Duodenal mucosa (tissue), 2 donors: ENCODE data around the gene RIMBP2.
"Not testable (repeated sequence)": the region's sequence is repeated elsewhere in the genome, so short reads cannot be mapped to it uniquely, and the experiment has no call there.

Experiments
- H3K27ac ChIP-seq: one replicate; pipeline ENCODE4 v1.7.0; 2013; ENCODE audit warnings: low read depth, low read length
- H3K27me3 ChIP-seq, 2 donors: one replicate each; pipeline ENCODE4 v1.7.0; 2013; ENCODE audit warnings: low read length in 2 of 2, control low read depth in 1 of 2; ENCODE audit not compliant: insufficient read depth in 2 of 2, control insufficient read depth in 1 of 2
- H3K36me3 ChIP-seq, 2 donors: one replicate each; pipeline ENCODE4 v1.7.0; 2013; ENCODE audit warnings: low read length in 2 of 2, control low read depth in 1 of 2; ENCODE audit not compliant: insufficient read depth in 2 of 2, control insufficient read depth in 1 of 2
- H3K4me1 ChIP-seq, 2 donors: one replicate each; pipeline ENCODE4 v1.7.0; 2013; ENCODE audit warnings: low read length in 2 of 2, control low read depth in 1 of 2; ENCODE audit not compliant: insufficient read depth in 2 of 2, control insufficient read depth in 1 of 2
- H3K4me3 ChIP-seq, 2 donors: one replicate each; pipeline ENCODE4 v1.7.0; 2013; ENCODE audit warnings: low read length in 2 of 2, low read depth in 1 of 2
- H3K9ac ChIP-seq, 2 donors: one replicate each; pipeline ENCODE4 v1.7.0; 2013; ENCODE audit warnings: low read length in 2 of 2, low read depth in 1 of 2
- H3K9me3 ChIP-seq, 2 donors: one replicate each; pipeline ENCODE4 v1.7.0; 2013; ENCODE audit warnings: low read length in 2 of 2, control low read depth in 1 of 2; ENCODE audit not compliant: control insufficient read depth in 1 of 2

The RIMBP2 gene

DNA sequence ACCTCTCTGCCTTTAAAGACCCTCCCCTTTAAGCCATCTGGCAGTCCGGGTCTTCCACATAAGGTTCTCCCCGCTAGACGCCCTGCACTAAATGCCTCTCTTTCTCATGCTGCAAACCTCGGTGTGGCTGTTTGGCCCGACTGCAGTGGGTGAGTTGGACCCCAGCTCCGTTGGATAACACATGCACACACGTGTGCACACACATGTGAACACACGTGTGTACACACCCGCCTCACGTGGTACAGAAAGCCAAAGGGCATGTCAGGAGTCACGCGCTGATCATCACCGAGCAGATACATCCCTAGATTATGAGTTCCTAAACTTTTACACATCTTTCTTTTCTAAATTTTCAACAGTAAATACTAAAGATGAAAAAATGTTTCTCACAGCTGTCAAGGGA, 68.3 kb downstream of the RIMBP2 start:
- H3K4me1 ChIP-seq = no peaks in the 10 kb centered on the region
- no peaks in the 10 kb centered on the region for H3K9me3 ChIP-seq
- no peaks in the 10 kb centered on the region for H3K27me3 ChIP-seq
- no peak overlapping the region for H3K4me3 ChIP-seq
- H3K36me3 ChIP-seq = no peaks in the 10 kb centered on the region
- H3K27ac ChIP-seq = no peak overlapping the region
- no peak overlapping the region for H3K9ac ChIP-seq

DNA sequence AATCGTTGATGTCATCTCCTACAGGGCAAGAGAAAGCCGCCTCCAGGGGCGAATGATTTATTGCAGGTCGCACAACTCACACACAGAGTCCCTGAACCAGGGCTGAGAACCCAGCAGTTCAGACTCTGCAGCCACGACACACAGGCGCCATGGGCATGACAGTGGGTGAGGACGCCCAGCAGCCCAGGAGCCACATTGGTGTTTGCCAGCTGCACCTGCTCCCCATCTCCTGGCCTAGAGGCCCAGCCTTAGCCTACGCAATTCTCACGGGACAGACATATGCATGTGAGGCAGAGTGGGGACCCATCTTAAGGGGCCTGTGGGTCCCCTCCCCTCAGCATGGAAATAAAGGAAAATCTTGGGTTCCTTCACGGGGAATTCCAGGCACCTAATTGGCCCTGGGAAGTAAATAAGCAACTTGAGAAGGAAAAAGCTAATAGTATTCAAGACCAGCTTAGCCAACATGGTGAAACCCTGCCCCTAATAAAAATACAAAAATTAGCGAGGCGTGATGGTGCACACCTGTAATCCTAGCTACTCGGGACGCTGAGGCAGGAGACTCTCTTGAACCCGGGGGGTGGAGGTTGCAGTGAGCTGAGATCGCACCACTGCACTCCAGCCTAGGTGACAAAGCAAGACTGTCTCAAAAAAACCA, 69.3 kb downstream of the RIMBP2 start:
- H3K27me3 ChIP-seq = no peaks in the 10 kb centered on the region
- H3K9ac ChIP-seq = no peak overlapping the region
- no peaks in the 10 kb centered on the region for H3K4me1 ChIP-seq
- no peaks in the 10 kb centered on the region for H3K9me3 ChIP-seq
- no peaks in the 10 kb centered on the region for H3K36me3 ChIP-seq
- H3K27ac ChIP-seq = no peak overlapping the region
- H3K4me3 ChIP-seq = no peak overlapping the region

DNA sequence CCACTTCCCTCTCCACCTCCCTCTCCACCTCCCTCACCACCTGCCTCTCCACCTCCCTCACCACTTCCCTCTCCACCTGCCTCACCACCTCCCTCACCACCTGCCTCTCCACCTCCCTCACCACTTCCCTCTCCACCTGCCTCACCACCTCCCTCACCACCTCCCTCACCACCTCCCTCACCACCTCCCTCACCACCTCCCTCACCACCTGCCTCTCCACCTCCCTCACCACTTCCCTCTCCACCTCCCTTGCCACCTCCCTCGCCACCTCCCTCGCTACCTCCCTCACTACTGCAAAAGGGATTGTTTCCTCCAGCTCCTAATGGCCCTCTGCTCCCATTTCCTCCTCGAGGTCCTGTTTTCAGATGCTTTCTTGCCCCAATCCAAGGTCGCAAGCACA, 69.9 kb downstream of the RIMBP2 start:
- not testable (repeated sequence) for H3K27me3 ChIP-seq, H3K4me1 ChIP-seq, H3K9me3 ChIP-seq, H3K9ac ChIP-seq, H3K4me3 ChIP-seq, H3K36me3 ChIP-seq, H3K27ac ChIP-seq

DNA sequence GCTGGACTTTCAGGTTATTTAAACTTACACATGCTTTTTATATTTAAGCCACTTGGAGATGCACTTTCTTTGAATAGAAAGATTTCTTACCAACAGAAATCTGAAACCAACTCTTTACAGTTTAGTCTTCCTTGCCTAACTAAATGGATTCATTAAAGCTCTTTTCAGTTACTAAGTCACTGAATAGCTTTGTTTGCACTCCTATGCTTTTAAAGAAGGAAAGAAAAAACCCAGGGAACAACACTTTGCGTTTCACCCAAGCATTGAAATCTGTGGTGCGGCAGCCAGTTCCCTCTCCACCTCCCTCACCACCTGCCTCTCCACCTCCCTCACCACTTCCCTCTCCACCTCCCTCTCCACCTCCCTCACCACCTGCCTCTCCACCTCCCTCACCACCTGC, 70.3 kb downstream of the RIMBP2 start:
- Histone ChIP-seq H3K9ac (no peak overlapping the region), H3K27me3 (no peaks in the 10 kb centered on the region), H3K27ac (no peak overlapping the region), H3K4me1 (no peaks in the 10 kb centered on the region), H3K4me3 (no peak overlapping the region), H3K36me3 (no peaks in the 10 kb centered on the region), H3K9me3 (no peaks in the 10 kb centered on the region)

DNA sequence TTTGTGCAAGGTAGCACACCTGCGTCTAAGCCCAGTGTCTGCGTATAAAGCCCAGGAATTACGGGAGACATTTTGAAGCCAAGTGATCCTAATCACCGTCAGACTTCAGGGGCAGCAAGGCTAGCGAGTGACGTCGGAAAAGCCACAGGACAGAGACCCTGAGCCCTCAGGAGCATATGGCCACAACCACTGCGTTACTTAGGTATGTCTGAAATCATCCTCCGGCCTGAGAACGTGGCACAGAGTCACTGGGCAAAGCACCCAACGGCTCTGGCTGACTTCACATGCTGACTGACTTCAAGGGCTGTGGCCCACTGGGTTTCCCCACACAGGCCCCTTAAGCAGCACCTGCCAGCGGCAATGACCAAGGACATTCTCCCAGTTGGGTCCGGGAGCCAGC, 71.5 kb downstream of the RIMBP2 start:
- H3K36me3 ChIP-seq = no peaks in the 10 kb centered on the region
- H3K4me1 ChIP-seq = no peaks in the 10 kb centered on the region
- H3K4me3 ChIP-seq = no peak overlapping the region
- no peak overlapping the region for H3K27ac ChIP-seq
- no peaks in the 10 kb centered on the region for H3K27me3 ChIP-seq
- no peaks in the 10 kb centered on the region for H3K9me3 ChIP-seq
- H3K9ac ChIP-seq = no peak overlapping the region

DNA sequence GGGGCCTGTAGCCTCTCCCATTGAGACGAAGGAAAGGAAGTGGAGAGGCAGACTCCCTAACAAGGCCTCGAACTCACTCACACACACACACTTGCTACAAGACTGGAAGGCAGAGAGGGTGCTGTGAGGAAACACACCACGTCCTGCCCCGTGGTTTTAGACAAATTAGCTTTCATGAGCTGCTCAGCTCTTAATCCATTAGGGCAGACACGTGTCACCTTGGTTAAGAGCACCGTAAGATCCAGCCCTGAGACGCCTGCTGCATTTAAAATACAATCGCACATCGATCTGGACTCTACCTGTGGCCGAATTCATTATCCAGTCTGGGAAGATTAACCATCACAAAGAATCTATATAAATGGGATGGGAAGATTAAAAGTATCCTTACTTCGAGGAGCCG, 72.0 kb downstream of the RIMBP2 start:
- no peaks in the 10 kb centered on the region for H3K27me3 ChIP-seq
- H3K27ac ChIP-seq = no peak overlapping the region
- no peaks in the 10 kb centered on the region for H3K9me3 ChIP-seq
- no peaks in the 10 kb centered on the region for H3K36me3 ChIP-seq
- no peak overlapping the region for H3K4me3 ChIP-seq
- no peaks in the 10 kb centered on the region for H3K4me1 ChIP-seq
- no peak overlapping the region for H3K9ac ChIP-seq

DNA sequence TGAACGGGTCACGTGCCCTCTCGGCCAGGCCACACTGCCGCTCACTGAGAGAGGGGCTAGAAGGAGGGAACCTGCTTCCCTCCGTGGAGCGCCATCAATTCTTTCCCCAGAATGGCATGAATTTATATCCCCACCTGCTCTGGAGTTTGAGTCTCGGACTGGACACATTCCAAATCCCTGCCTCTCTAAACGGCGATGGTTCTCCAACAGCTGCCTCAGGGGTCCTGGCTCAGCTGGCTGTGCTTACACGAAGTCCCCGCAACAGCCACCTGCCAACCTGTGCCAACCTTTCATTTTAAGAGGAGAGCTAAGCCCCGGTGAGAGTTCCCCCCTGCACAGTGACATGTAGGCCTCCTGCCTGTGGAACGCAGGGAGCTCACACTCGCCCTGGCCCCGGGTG, 73.2 kb downstream of the RIMBP2 start:
- Histone ChIP-seq H3K4me1 (no peaks in the 10 kb centered on the region), H3K9ac (no peak overlapping the region), H3K4me3 (no peak overlapping the region), H3K9me3 (no peaks in the 10 kb centered on the region), H3K27ac (no peak overlapping the region), H3K27me3 (no peaks in the 10 kb centered on the region), H3K36me3 (no peaks in the 10 kb centered on the region)

DNA sequence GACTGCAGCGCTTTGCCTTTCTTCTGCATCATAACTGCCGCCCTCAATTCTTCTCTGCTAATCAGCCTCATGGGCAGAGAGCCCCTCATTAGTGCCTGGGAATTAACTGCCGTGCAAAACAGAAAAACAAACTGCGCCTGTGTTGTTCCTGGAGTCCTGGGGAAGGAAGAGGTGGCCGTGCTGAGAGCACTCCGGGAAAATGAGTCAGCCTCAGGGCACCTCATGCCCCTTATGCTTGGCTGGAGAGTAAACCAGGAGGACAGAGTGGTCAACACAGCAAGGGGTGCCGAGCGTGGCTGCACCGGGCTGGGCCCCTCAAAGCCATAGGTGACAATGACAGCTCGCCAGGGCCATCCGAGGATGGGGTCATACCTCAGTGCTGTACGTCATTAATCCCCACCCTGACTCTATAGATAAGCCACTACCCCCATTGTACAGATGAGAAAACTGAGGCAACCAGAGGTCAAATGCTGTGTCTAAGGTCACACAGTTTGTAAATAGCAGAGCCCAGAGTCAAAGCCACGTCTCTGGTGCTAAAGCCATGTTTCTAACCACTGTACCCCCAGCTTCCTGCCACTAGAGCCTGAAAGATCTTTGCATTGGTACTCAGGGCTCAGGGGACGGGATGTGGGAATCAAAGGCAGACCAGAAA, 74.4 kb downstream of the RIMBP2 start:
- H3K4me3 ChIP-seq = no peak overlapping the region
- no peaks in the 10 kb centered on the region for H3K36me3 ChIP-seq
- no peaks in the 10 kb centered on the region for H3K27me3 ChIP-seq
- no peaks in the 10 kb centered on the region for H3K9me3 ChIP-seq
- H3K27ac ChIP-seq = no peak overlapping the region
- no peaks in the 10 kb centered on the region for H3K4me1 ChIP-seq
- no peak overlapping the region for H3K9ac ChIP-seq

DNA sequence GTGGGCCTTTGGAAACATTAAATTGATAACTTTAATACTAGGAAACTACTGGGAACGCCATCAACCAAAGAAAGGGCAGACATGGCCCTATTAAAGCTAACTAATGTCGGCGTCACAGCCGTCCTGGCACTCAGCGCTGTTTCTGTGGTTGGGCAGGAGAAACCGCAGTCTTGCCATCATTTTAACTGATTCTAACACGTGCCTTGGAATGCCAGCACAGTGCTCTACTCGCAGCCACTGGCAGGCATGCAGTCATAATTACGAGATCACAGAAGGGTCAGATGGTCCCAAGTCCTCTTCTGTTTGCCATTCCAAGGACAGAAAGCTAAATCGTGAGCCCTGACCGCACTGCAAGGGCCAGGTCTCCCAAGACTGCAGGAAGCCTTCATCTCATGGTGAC, 75.2 kb downstream of the RIMBP2 start:
- H3K9ac ChIP-seq = no peak overlapping the region
- no peak overlapping the region for H3K4me3 ChIP-seq
- H3K27me3 ChIP-seq = no peaks in the 10 kb centered on the region
- no peak overlapping the region for H3K27ac ChIP-seq
- H3K4me1 ChIP-seq = no peaks in the 10 kb centered on the region
- H3K9me3 ChIP-seq = no peaks in the 10 kb centered on the region
- no peaks in the 10 kb centered on the region for H3K36me3 ChIP-seq

DNA sequence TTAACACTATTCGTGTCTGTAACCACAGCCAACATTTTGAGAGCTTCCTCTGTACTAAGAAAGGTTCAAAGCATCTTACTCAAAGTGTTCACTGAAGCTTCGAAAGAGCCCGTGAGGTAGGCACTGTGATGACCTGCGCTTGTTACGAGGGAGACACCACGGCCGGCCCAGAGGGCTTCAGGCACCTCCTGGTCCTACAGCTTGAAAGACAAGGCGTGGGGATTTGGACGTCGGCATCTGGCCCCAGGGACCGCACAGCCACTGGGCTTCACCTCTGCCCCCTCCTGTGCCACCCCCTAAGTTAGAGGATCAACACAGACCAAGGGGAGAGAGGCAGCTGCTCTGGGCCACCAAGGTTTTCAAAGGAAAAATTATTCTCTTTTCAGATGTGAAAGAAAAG, 75.6 kb downstream of the RIMBP2 start:
- Histone ChIP-seq H3K4me3 (no peak overlapping the region), H3K4me1 (no peaks in the 10 kb centered on the region), H3K9ac (no peak overlapping the region), H3K36me3 (no peaks in the 10 kb centered on the region), H3K27me3 (no peaks in the 10 kb centered on the region), H3K27ac (no peak overlapping the region), H3K9me3 (no peaks in the 10 kb centered on the region)
